Liver (tissue), 9 donors: ENCODE measurements around the gene CABP4. TPM values are rescaled to one million over a fixed set of nuclear protein-coding genes. Genes with fewer than 3 reads are reported as not detected.

ENCODE experiments used
- DNase-seq: peaks from one replicate; pipeline ENCODE4 v3.0.0-alpha.2; 2017; ENCODE audit warnings: low spot score
- H3K27ac ChIP-seq, 2 donors: one replicate each; pipeline ENCODE4 v1.7.0; 2013; ENCODE audit warnings: inconsistent platforms in 2 of 2, low read length in 2 of 2, control low read depth in 1 of 2, low read depth in 1 of 2, mild to moderate bottlenecking in 1 of 2
- H3K27me3 ChIP-seq, 4 donors: one replicate each; pipeline versions ENCODE4 v1.6.1 to v1.7.0; 2013; ENCODE audit warnings: low read length in 3 of 4, inconsistent platforms in 1 of 4, mild to moderate bottlenecking in 1 of 4, moderate library complexity in 1 of 4; ENCODE audit not compliant: control insufficient read depth in 4 of 4, insufficient read depth in 4 of 4
- H3K36me3 ChIP-seq, 4 donors: one replicate each; pipeline versions ENCODE4 v1.6.1 to v1.7.0; 2013; ENCODE audit warnings: low read length in 3 of 4, mild to moderate bottlenecking in 3 of 4, low read depth in 1 of 4, moderate library complexity in 1 of 4; ENCODE audit not compliant: control insufficient read depth in 4 of 4, insufficient read depth in 3 of 4
- H3K4me1 ChIP-seq, 4 donors: one replicate each; pipeline versions ENCODE4 v1.6.1 to v1.7.0; 2013; ENCODE audit warnings: low read length in 3 of 4, mild to moderate bottlenecking in 3 of 4, moderate library complexity in 1 of 4; ENCODE audit not compliant: control insufficient read depth in 4 of 4, insufficient read depth in 4 of 4
- H3K4me3 ChIP-seq, 3 donors: one replicate each; pipeline versions ENCODE4 v1.6.1 to v1.7.0; 2013; ENCODE audit warnings: low read length in 3 of 3, control low read depth in 1 of 3, low read depth in 1 of 3, mild to moderate bottlenecking in 1 of 3
- H3K9ac ChIP-seq, 2 donors: one replicate each; pipeline ENCODE4 v1.7.0; 2013; ENCODE audit warnings: low read length in 2 of 2, mild to moderate bottlenecking in 2 of 2, moderate library complexity in 2 of 2, control low read depth in 1 of 2, low read depth in 1 of 2
- H3K9me3 ChIP-seq, 4 donors: one replicate each; pipeline versions ENCODE4 v1.6.1 to v1.7.0; 2013; ENCODE audit warnings: low read length in 3 of 4; ENCODE audit not compliant: control insufficient read depth in 4 of 4
- EGR1 ChIP-seq, 2 donors: IDR thresholded peaks; 2 replicates each; pipeline ENCODE4 v1.6.1; 2016 to 2018; ENCODE audit warnings: antibody characterized with exemption in 2 of 2, low read depth in 2 of 2
- FOXA1 ChIP-seq: IDR thresholded peaks from 2 replicates; pipeline ENCODE4 v1.6.1; 2016; ENCODE audit warnings: antibody characterized with exemption
- FOXA2 ChIP-seq: IDR thresholded peaks from 2 replicates; pipeline ENCODE4 v1.6.1; 2016; ENCODE audit warnings: antibody characterized with exemption
- HNF4A ChIP-seq, 2 donors: conservative IDR thresholded peaks; 2 replicates each; pipeline ENCODE4 v1.6.1; 2016; ENCODE audit warnings: antibody characterized with exemption in 2 of 2, mild to moderate bottlenecking in 2 of 2
- JUND ChIP-seq, 2 donors: IDR thresholded peaks; 2 replicates each; pipeline ENCODE4 v1.6.1; 2016; ENCODE audit warnings: antibody characterized with exemption in 2 of 2
- NR2F2 ChIP-seq: IDR thresholded peaks from 2 replicates; pipeline ENCODE4 v1.6.1; 2016; ENCODE audit warnings: antibody characterized with exemption
- RXRA ChIP-seq, 2 donors: IDR thresholded peaks; 2 replicates each; pipeline ENCODE4 v1.6.1; 2017 to 2018; ENCODE audit warnings: antibody characterized with exemption in 2 of 2, mild to moderate bottlenecking in 1 of 2
- SP1 ChIP-seq: IDR thresholded peaks from 2 replicates; pipeline ENCODE4 v1.6.1; 2018; ENCODE audit warnings: antibody characterized with exemption, mild to moderate bottlenecking
- TAF1 ChIP-seq: conservative IDR thresholded peaks from 2 replicates; pipeline ENCODE4 v1.6.1; 2016; ENCODE audit warnings: antibody characterized with exemption, mild to moderate bottlenecking
- YY1 ChIP-seq: IDR thresholded peaks from 2 replicates; pipeline ENCODE4 v1.6.1; 2016; ENCODE audit warnings: antibody characterized with exemption, mild to moderate bottlenecking
- WGBS: extraction: QIAGEN DNeasy Blood & Tissue Kit; methylation state at CpG from one replicate; pipeline ENCODE4 v1.1.7; 2013; 5-methylcytosine and 5-hydroxymethylcytosine counted together
- polyA plus RNA-seq, 2 donors: library from polyadenylated mRNA; stranded (reverse) in 1 of 2; unstranded in 1 of 2; fragments of 200-250 nt in 1 of 2; fragments of >200 nt in 1 of 2; fragmentation: Nextera tagmentation in 1 of 2; extraction: Ambion mirVana in 1 of 2; gene quantifications; one replicate each; pipeline versions ENCODE4 v1.2.1 to v1.2.3, GENCODE V29; 2013 to 2015
- total RNA-seq, 2 donors: library from RNA; depleted of rRNA; stranded (reverse); fragments of >200 nt; gene quantifications; one replicate each; pipeline ENCODE4 v1.2.3, GENCODE V29; 2014
- TF ChIP-seq, protein P1 (sequence below): IDR thresholded peaks from 2 replicates; pipeline ENCODE4 v1.6.1; 2016; ENCODE audit warnings: antibody characterized with exemption
- TF ChIP-seq, protein P2 (sequence below): fragments of 150-350 bp; IDR thresholded peaks from 2 replicates; pipeline ENCODE4 v1.5.1; 2017; ENCODE audit warnings: improper control_type of control experiment, low read depth, low read length; ENCODE audit not compliant: missing input control
- TF ChIP-seq, protein P3 (sequence below): IDR thresholded peaks from 2 replicates; pipeline ENCODE4 v1.6.1; 2016; ENCODE audit warnings: antibody characterized with exemption
- TF ChIP-seq, protein P4 (sequence below): IDR thresholded peaks from 2 replicates; pipeline ENCODE4 v1.6.1; 2016; ENCODE audit warnings: antibody characterized with exemption, mild to moderate bottlenecking
- donor health status: healthy.
- donor health status: healthy.
- donor health status: healthy.
- donor health status: healthy.
- donor health status: healthy.

The CABP4 gene
- total and polyA plus RNA-seq, 4 donors, result 0.85 to 2.9 (median 1.6) TPM

DNA sequence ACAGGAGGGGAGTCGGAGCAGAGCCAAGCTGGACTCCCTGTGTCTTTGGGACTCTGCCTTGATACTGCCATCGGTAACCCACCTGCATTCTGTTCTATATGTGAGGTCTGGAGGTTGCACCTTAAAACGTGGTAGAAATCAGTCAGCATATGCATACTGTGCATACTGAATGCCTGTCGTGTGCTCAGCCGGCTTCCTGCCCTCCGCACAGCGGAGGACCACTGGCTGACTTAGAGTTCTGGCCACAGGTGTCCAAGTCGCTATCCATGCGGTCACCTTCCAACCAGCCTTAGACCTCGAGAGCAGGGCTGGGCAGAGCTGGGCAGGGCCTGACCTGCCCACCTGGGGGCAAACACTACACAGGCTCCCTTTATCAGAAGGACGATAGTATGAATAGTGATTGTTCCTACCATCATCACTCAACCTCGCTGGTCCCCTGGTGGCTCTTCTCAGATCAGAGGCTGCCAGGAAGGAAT, 47.4 kb upstream of the CABP4 start:
- WGBS, result 67% methylated on average over 12 of the region's 12 CpGs
- H3K9ac ChIP-seq, result no peak overlapping the region
- no peaks in the 10 kb centered on the region for H3K27me3 ChIP-seq
- no peak overlapping the region for H3K4me3 ChIP-seq
- no peak overlapping the region for H3K27ac ChIP-seq
- H3K9me3 ChIP-seq, result no peaks in the 10 kb centered on the region
- H3K4me1 ChIP-seq, result peaks cover 0 to 3% (median 2%) of the 10 kb centered on the region in 4 donors
- TF ChIP-seq TAF1, result no peak
- no peak for TF ChIP-seq JUND (IDR thresholded peaks at IDR 0.05)
- TF ChIP-seq, protein P1, sequence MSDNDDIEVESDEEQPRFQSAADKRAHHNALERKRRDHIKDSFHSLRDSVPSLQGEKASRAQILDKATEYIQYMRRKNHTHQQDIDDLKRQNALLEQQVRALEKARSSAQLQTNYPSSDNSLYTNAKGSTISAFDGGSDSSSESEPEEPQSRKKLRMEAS, result no peak
- no peak for TF ChIP-seq NR2F2
- TF ChIP-seq FOXA2, result no peak
- no peak for TF ChIP-seq YY1
- H3K36me3 ChIP-seq, result no peaks in the 10 kb centered on the region
- DNase-seq, result no peak

DNA sequence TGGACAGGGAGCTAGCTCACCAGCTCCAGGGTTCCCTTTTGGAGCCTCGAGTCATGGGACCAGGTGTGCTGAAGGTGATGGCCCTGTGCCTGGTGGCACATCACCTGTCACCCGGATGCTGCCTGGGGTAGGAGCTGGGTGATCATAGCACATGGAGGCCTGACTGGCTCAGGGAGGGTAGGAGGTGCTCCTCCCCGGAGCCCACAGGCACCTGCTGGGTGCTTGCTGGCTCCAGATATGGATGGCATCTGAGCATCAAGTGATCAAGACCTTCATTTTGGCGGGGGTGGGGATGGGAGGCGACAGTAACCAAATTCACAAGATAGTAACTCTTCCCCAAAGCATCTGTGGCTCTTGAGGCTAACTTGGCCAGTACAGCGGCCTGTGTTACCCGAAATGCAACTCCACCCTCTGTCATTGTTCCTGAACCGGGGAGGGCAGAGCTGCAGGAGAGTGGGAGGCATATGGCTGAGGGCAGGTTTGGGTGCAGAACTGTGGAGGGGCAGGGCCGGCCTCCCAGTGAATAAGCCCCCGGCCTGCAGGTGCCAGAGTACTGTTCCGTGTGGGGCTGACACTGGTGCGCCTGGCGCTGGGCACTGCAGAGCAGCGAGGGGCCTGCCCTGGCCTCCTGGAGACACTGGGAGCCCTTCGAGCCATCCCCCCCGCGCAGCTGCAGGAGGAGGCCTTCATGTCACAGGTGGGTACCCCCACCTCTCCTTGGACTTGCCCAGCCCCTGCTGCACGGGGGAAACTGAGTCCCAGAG, 46.5 kb upstream of the CABP4 start:
- TF ChIP-seq, protein P2, sequence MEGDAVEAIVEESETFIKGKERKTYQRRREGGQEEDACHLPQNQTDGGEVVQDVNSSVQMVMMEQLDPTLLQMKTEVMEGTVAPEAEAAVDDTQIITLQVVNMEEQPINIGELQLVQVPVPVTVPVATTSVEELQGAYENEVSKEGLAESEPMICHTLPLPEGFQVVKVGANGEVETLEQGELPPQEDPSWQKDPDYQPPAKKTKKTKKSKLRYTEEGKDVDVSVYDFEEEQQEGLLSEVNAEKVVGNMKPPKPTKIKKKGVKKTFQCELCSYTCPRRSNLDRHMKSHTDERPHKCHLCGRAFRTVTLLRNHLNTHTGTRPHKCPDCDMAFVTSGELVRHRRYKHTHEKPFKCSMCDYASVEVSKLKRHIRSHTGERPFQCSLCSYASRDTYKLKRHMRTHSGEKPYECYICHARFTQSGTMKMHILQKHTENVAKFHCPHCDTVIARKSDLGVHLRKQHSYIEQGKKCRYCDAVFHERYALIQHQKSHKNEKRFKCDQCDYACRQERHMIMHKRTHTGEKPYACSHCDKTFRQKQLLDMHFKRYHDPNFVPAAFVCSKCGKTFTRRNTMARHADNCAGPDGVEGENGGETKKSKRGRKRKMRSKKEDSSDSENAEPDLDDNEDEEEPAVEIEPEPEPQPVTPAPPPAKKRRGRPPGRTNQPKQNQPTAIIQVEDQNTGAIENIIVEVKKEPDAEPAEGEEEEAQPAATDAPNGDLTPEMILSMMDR, result no peak
- TF ChIP-seq SP1 (no peak), YY1 (no peak), HNF4A (conservative IDR thresholded peaks at IDR 0.05) (no peak), FOXA1 (no peak), EGR1 (IDR thresholded peaks at IDR 0.05; ENCODE audit: low read depth in 2 of 2) (no peak), RXRA (IDR thresholded peaks at IDR 0.05) (no peak)
- TF ChIP-seq, protein P3, sequence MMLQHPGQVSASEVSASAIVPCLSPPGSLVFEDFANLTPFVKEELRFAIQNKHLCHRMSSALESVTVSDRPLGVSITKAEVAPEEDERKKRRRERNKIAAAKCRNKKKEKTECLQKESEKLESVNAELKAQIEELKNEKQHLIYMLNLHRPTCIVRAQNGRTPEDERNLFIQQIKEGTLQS, result no peak
- TF ChIP-seq, protein P1, result no peak
- TF ChIP-seq, protein P4, sequence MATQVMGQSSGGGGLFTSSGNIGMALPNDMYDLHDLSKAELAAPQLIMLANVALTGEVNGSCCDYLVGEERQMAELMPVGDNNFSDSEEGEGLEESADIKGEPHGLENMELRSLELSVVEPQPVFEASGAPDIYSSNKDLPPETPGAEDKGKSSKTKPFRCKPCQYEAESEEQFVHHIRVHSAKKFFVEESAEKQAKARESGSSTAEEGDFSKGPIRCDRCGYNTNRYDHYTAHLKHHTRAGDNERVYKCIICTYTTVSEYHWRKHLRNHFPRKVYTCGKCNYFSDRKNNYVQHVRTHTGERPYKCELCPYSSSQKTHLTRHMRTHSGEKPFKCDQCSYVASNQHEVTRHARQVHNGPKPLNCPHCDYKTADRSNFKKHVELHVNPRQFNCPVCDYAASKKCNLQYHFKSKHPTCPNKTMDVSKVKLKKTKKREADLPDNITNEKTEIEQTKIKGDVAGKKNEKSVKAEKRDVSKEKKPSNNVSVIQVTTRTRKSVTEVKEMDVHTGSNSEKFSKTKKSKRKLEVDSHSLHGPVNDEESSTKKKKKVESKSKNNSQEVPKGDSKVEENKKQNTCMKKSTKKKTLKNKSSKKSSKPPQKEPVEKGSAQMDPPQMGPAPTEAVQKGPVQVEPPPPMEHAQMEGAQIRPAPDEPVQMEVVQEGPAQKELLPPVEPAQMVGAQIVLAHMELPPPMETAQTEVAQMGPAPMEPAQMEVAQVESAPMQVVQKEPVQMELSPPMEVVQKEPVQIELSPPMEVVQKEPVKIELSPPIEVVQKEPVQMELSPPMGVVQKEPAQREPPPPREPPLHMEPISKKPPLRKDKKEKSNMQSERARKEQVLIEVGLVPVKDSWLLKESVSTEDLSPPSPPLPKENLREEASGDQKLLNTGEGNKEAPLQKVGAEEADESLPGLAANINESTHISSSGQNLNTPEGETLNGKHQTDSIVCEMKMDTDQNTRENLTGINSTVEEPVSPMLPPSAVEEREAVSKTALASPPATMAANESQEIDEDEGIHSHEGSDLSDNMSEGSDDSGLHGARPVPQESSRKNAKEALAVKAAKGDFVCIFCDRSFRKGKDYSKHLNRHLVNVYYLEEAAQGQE, result no peak
- Histone ChIP-seq H3K4me3 (no peak overlapping the region), H3K9ac (no peak overlapping the region), H3K36me3 (no peaks in the 10 kb centered on the region), H3K27ac (no peak overlapping the region), H3K4me1 (peaks cover 0 to 3% (median 0%) of the 10 kb centered on the region in 4 donors), H3K9me3 (no peaks in the 10 kb centered on the region), H3K27me3 (no peaks in the 10 kb centered on the region)
- 68% methylated on average over 18 of the region's 18 CpGs for WGBS
- DNase-seq, result no peak
